ENCODE measurements around the gene CYLC2.

The CYLC2 gene, protein sequence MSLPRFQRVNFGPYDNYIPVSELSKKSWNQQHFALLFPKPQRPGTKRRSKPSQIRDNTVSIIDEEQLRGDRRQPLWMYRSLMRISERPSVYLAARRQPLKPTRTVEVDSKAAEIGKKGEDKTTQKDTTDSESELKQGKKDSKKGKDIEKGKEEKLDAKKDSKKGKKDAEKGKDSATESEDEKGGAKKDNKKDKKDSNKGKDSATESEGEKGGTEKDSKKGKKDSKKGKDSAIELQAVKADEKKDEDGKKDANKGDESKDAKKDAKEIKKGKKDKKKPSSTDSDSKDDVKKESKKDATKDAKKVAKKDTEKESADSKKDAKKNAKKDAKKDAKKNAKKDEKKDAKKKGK

DNA sequence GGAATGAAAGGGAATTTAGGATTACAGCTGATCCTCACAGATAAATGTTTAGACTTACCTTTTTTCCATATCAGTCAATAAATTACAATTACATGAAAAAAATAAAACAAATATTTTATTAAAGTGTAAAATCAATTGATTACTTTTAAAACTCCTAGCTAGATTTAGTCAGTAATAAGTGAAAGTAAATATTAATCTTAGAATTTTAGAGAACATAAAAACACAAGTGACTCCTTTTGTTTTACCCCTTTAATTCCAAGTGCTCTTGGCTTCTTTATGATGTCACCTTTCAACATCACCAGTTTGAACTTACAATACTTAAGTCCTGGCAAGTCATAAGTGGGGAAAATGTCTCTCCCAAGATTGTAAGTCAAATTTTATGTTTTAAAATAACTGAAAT, at the start of gene CYLC2:
TSS of gene CYLC2 (plus strand) at position 301 of the 400 bp plus-strand sequence. CDS start at position 349, 48 bp downstream.
- DNase-seq (ENCODE audit: low read depth, low spot score): no peak

DNA sequence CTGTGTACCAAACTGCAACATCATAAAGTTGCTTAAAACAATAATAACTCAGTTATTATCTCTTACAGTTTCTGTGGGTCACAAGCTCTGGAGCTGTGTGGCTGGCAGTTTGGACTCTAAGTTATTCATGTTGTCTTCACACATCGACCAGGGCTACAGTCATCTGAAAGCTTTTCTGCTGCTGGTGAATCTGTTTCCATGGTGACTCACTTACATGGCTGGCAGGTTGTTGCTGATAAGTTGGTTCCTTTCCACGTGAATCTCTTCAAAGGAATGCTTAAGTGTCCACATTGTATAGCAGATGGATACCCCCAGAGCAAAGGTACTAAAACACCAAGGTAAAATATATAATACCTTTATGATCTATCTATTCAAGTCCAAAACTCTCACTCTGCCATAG, 44.8 kb upstream of the CYLC2 start:
- DNase-seq (ENCODE audit: low read depth, low spot score): no peak

DNA sequence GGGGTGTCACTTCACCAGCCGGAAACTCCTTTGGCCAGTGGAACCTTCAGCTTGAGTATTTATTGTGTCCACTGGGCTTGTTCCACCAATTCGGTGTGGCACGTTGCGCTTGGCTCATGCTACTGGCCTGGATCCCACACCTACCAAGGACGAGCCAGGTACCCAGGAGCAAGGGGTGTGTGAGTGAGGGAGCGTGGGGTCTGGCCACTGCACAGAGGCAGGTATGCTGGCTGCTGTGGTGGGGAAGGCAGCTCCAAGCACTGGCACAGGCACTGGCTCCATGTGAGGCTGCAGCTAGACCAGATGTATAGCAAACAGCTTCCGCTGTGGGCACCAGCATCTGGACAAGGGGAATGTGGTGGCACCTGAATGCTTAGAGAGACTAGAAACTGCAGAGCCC, 28.1 kb upstream of the CYLC2 start:
- no peak for DNase-seq (ENCODE audit: low read depth, low spot score)

DNA sequence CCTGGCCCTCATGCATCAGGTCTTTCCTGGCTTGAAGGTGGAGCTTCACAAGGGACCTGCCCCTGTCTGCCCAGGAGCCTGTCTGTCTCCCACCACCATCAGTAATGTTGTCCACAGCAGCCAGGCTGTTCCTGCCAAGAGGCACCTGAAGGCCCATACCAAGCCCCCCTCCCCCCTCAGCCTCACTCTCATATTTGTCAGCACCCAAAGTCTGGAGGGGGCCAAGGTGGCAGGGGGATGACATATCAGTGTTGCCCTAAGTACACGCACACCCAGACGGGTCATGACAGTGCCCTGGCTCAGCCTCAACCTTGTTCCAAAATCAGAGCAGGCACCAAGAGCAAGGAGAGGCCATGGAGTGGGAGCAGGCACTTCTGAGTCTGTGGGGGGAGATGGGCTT, 27.2 kb upstream of the CYLC2 start:
- DNase-seq (ENCODE audit: low read depth, low spot score): no peak

DNA sequence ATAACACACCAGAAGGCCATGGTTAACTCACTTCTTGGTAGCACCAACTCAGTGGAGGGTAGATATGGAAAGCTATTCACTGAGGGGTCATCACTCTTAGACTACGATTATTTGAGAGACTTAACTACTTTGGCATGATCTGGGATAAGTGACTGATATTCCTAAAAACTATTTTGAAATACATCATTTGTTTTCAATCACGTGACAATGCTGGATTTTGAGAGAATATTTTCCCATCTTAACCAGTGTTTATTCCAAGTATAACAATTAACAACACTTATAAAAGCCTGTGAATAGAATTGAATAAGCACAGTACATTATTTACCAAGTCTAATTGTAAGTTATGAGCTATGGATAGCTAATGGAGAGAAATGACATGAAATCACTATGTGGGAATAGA, 22.4 kb upstream of the CYLC2 start:
- no peak for DNase-seq (ENCODE audit: low read depth, low spot score)

DNA sequence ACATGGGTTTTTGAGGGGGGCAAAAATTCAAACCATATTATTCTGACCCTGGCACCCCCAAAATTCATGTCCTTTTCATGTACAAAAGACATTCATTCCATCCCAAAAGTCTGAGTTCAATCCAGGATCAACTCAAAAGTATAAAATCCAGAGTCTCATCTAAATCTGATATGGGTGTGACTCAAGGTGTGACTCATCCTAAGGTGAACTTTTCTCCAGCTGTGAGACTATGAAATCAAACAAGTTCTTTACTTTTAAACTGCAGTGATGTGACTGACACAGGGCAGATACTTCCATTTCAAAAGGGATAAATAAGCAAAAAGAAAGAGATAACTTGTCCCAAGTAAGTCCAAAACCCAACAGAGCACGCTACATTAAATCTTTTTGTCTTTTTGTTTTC, 20.6 kb upstream of the CYLC2 start:
- no peak for DNase-seq (ENCODE audit: low read depth, low spot score)

DNA sequence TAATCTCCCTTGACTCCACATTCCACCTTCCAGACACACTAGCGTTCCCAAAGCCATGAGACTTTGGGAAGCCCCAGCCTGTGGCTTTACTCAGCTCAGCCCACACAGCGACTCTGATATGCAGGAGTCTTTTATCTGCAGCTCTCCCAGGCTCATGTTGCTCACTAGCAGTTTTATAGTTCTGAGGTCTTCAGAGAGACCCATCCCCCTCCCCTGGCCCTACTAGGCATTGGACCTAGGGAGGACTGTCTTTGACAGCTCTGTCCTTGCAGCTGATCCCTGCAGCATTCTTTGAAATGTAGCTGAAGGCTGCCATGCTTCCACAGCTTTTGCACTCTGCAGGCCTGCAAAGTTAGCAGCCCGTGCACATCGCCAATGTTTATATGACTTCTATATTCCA, 19.9 kb upstream of the CYLC2 start:
- DNase-seq (ENCODE audit: low read depth, low spot score): no peak

DNA sequence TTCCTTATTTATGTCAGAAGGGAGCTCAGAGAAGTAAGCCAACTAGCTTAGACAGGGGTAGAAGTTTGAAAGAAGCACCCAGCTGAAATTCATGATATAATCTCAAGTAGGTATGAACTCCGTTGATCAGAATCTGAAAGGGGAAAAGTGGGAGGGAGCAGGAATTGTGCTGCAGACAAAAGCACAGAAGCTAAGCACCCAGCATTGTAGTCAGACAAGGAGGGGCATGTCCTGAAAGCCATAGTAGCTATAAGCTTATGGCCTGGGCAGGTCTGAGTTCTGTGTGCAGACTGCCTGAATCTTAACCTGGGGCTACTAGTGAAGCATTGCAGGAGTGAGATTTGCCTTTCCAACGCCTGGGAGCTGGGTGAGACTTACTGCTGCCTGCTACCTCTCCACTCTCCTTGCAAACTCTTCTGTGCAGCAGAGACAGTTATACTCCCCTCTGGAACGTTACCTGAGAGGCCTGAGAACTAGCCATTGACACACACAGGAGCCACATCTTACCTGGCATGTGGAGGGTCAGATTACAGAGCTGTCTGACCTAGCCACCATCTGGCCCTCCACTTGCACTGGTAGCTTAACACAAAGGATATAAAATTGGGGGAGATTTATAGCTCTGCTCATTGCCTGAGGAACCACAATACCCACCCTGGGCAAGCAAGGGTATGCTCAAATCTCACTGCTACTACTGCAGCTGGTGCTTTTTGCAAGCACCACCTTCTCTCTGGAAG, 9.8 kb upstream of the CYLC2 start:
- no peak for DNase-seq (ENCODE audit: low read depth, low spot score)

DNA sequence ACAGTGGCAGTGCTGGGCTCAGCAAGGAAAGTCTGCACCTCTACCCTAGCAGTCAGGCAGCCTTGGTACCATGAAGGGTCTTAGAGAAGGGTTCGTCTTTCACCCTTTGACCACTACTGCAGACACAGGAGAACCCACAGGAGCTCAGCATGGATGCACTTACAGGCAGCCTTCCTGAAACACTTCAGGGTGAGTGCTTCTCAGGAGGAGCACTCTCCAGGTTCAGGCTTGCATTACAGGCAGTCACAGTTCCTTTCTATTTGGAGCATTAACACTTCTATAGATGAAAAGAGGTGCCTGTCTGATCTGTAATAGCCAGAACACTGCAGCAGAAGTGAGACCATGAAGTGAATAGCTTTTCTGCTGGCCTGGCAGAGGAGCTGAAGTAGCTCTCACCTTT, 8.7 kb upstream of the CYLC2 start:
- DNase-seq (ENCODE audit: low read depth, low spot score): no peak

DNA sequence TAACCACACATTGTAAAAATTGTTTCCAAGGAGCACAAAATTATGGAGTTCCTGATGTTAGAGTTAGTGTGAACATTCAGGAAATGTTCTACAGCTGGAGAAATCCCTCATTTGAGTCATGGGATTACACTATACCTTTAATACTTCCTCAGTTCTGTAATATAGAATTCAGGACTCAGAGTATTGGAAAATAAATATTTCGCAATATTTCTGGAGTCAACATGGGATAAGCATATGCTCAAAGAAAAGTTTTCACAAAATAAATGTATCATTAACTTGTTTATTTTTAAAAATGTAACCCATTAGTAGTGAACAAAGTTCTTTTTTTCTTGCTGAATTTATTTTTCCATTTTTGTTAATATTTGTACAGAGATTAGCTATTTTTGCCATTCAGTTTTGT, 8.6 kb downstream of the CYLC2 start:
- no peak for DNase-seq (ENCODE audit: low read depth, low spot score)

DNA sequence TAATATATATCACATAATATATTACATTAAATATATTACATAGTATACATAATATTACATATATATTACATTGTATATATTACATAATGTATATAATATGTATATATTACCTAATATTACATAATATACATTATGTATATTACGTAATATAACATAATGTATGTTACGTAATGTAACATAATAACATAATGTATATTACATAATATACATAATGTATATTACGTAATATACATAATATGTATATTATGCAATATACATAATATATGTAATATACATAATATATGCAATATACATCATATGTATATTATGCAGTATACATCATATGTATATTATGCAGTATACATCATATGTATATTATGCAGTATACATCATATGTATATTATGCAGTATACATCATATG, 19.1 kb downstream of the CYLC2 start:
- DNase-seq (ENCODE audit: low read depth, low spot score): no peak

DNA sequence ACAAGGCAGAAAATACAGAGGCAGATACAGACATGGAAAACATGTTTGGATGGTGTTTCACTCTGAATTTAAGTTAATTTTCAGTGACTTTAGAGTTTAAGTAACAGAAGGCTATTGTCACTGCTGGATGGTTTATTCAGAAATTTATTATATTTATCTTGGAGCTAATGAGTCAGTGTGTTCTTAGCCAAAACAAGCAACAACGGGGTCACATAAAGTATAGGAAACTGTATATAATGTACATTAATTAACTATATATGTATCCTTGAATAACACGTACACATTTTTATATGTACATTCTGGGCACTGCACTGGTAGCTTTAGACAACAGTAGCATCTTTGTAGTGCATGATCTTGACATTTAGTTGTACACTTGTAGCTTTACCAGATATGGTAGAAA, 30.7 kb downstream of the CYLC2 start:
- no peak for DNase-seq (ENCODE audit: low read depth, low spot score)

DNA sequence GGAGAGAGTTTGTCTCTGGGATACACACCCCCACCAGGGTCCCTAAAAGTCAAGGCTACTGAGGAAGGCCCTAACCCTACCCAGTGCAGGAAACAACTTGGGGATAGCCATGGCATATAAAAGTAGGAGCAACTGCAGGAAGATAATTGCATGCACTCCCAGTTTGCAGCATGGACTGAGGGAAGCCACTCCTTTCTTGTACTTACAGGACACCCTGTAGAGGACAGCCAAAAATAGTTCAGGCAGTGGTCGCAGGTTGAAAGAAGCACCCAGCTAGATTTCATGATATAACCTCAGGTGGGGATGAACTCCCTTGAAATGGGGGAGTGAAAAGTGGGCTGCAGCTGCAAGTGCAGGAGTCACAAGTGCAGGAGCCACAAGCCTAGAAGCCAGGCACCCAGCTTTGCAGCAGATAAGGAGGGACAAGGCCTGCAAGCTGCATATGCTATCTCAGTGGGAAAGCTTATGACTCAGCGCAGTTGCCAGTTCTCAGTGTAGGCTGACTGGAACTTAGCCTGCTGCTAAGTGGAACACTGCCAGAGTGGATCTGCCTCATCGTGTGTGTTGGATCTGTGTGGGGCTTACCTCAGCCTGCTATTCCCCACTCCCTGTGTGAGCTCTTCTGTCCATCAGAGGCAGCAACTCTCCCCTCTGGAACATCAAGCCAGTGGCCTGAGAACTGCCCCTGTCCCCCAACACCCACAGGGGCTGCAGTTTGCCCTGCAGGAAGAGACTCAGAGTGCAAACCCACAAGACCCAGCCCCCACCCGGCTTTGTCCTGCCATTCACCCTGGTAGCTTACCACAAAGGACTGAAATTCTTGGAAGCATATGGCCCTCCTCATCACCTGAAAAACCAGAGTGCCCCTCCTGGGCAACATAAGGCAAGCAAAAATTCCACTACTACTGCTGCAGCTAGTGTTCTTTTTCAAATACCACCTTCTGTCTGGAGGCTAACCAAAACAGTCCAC, 42.7 kb downstream of the CYLC2 start:
- no peak for DNase-seq (ENCODE audit: low read depth, low spot score)

DNA sequence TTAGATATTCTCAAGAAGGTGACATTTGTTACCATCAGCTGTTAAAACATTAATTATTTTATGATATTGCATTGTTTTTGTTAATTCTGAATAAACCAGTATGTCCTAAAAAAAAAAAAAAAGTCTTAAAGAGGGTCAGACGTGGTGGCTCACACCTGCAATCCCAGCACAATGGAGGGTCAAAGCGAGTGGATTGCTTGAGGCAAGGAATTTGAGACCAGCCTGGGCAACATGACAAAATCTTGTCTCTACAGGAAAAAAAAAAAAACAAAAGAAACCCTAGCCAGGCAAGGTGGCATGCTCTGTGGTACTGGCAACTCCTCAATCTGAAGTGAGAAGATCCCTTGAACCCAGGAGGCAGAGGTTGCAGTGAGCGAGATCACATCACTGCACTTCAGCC, 46.8 kb downstream of the CYLC2 start:
- no peak for DNase-seq (ENCODE audit: low read depth, low spot score)

All from activated naive CD8-positive, alpha-beta T cell treated with anti-CD3 and anti-CD28 coated beads, Interleukin-2, amount 50 U/mL, for 16 hours (primary cell).